HepG2 (cell line): ENCODE measurements around the gene MORC3. TPM values are rescaled to one million over a fixed set of nuclear protein-coding genes. Genes with fewer than 3 reads are reported as not detected.
A peak's percentile ranks its signal among the peaks of the same experiment; 100 is the strongest.

Source experiments
- FOXP1 ChIP-seq, 2 experiments: fragments of 450-650 bp in 1 of 2; IDR thresholded peaks; 2 replicates each; pipeline ENCODE4 v1.6.1; 2017 to 2018; ENCODE audit warnings: antibody characterized with exemption in 1 of 2
- GATA4 ChIP-seq: sonication (generic); IDR thresholded peaks from 2 replicates; pipeline ENCODE4 v1.6.1; 2016; ENCODE audit warnings: antibody characterized with exemption, low read depth, borderline replicate concordance
- HIVEP1 ChIP-seq: sonication (generic); formaldehyde crosslinking; IDR thresholded peaks from 2 replicates; pipeline ENCODE4 v1.4.0; 2020; ENCODE audit warnings: mild to moderate bottlenecking, missing genetic modification reagents
- HMG20A ChIP-seq: IDR thresholded peaks from 2 replicates; pipeline ENCODE4 v1.6.1; 2016; ENCODE audit warnings: borderline replicate concordance
- MAX ChIP-seq: IDR thresholded peaks from 2 replicates; pipeline ENCODE4 v1.6.1; 2012; ENCODE audit warnings: inconsistent platforms
- SIN3B ChIP-seq: fragments of 150-350 bp; IDR thresholded peaks from 2 replicates; pipeline ENCODE4 v1.6.1; 2014; ENCODE audit warnings: low read length
- SRSF4 ChIP-seq: fragments of 200-400 bp; formaldehyde crosslinking; IDR thresholded peaks from one replicate; pipeline ENCODE4 v1.6.1; 2018; ENCODE audit warnings: mild to moderate bottlenecking, low read depth, low read length, moderate library complexity; ENCODE audit not compliant: poor library complexity, severe bottlenecking
- STAG1 ChIP-seq: sonication (generic); formaldehyde crosslinking; IDR thresholded peaks from 2 replicates; pipeline ENCODE4 v1.4.0; 2020; ENCODE audit warnings: missing genetic modification reagents
- UBTF ChIP-seq: sonication (generic); formaldehyde crosslinking; IDR thresholded peaks from 2 replicates; pipeline ENCODE4 v1.4.0; 2020; ENCODE audit warnings: mild to moderate bottlenecking, missing genetic modification reagents
- USF2 ChIP-seq, 2 experiments: sonication (generic) in 1 of 2; formaldehyde crosslinking in 1 of 2; IDR thresholded peaks; 2 replicates each; pipeline versions ENCODE4 v1.5.1 to v1.6.1; 2011 to 2020; ENCODE audit warnings: borderline replicate concordance in 1 of 2, low read depth in 1 of 2, low read length in 1 of 2, mild to moderate bottlenecking in 1 of 2, missing genetic modification reagents in 1 of 2, moderate library complexity in 1 of 2
- ZFP36L1 ChIP-seq: sonication (generic); formaldehyde crosslinking; IDR thresholded peaks from 2 replicates; pipeline ENCODE4 v1.8.0; 2022; ENCODE audit warnings: mild to moderate bottlenecking, missing genetic modification reagents, moderate library complexity
- ZNF142 ChIP-seq: sonication (generic); formaldehyde crosslinking; IDR thresholded peaks from 2 replicates; pipeline ENCODE4 v1.4.0; 2020; ENCODE audit warnings: missing genetic modification reagents
- ZNF746 ChIP-seq: sonication (generic); formaldehyde crosslinking; IDR thresholded peaks from 2 replicates; pipeline ENCODE4 v1.8.0; 2022; ENCODE audit warnings: mild to moderate bottlenecking, missing genetic modification reagents
- ZNF761 ChIP-seq: sonication (generic); formaldehyde crosslinking; conservative IDR thresholded peaks from 2 replicates; pipeline ENCODE4 v1.4.0; 2020; ENCODE audit warnings: mild to moderate bottlenecking, missing genetic modification reagents
- polyA plus RNA-seq, 8 experiments: library from polyadenylated mRNA; depleted of rRNA in 3 of 8; stranded (reverse) in 7 of 8; unstranded in 1 of 8; fragments of >200 nt; fragmentation: Illumina TruSeq in 4 of 8; extraction: Trizol in 4 of 8; gene quantifications; 2 replicates each; pipeline versions ENCODE4 v1.2.1 to v1.2.3, GENCODE V29; 2011 to 2016; ENCODE audit warnings: low read depth in 4 of 8, missing spikeins in 1 of 8, mixed read lengths in 1 of 8; ENCODE audit not compliant: insufficient read depth in 1 of 8
- total RNA-seq, 5 experiments: library from RNA; depleted of rRNA; stranded (reverse); fragments of >200 nt; fragmentation: Illumina TruSeq; extraction: Trizol; gene quantifications; 2 replicates each; pipeline ENCODE4 v1.2.3, GENCODE V29; 2016; ENCODE audit warnings: low read depth in 1 of 5
- TF ChIP-seq, protein P1 (sequence below): sonication (generic); formaldehyde crosslinking; IDR thresholded peaks from 2 replicates; pipeline ENCODE4 v1.4.0; 2020; ENCODE audit warnings: missing genetic modification reagents

The MORC3 gene
- total and polyA plus RNA-seq, 2 of the 13 experiments (the other 11 are each of a cell fraction or from before 2014, with no cell fraction given), result 12.9 to 19.5 TPM

DNA sequence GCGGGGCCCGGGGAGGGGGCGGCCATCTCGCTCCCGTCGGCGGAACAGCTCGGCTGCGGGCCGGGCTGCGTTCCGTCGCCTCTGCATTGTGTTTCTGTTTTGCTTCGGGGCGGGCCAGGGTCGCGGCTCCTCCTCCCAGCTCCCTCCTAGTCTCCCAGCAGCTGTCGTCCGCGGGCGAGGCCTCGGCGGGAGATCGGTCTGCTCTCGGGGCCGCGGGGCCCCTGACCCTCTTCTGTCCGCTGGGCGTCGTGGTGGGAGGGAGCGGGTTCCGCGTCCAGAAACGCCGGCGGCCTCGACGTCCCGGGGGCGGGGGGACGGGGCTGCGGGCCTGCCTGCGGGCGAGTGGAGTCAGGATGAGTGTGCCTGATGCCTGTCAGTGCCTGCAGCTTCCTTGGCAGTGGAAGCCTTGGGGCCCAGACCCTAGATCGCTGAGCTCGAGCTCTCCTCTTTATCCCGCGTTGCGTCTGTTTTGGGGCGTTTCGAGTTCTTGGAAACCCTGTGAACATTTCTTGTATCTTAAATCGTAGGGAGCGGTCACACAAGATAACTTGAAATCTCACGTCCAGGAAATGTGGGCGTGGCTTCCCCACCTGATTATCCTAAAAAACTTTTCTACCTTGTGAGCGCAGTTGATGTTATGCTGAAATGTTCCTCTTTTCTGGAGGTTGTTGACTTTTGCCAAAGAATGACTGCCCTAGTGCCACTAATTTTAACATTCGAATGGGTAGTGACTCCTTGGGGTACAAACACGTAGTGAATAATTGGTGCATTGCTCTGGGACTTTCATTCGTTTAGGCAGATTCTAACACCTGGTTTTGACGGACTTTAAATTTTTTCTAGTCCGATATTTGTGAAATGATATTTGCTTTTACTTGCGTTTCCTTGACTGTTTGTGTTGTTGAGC is 676 bp downstream of the MORC3 start (continued):
- no peak for TF ChIP-seq USF2 (IDR thresholded peaks at IDR 0.05; ENCODE audit: low read depth, low read length)
- no peak for TF ChIP-seq USF2 (CRISPR knock-in tag; IDR thresholded peaks at IDR 0.05; ENCODE audit: borderline replicate concordance)
- peak; percentile 37; the same call in 1 of the 2 replicates for TF ChIP-seq UBTF (CRISPR knock-in tag)
- no peak for TF ChIP-seq SRSF4
- TF ChIP-seq ZNF761 (CRISPR knock-in tag), result no peak
- TF ChIP-seq ZFP36L1 (CRISPR knock-in tag), result no peak
- no peak for TF ChIP-seq HIVEP1
- TF ChIP-seq GATA4, result no peak
- TF ChIP-seq FOXP1 (IDR thresholded peaks at IDR 0.05), result no peak
- no peak for TF ChIP-seq FOXP1 (CRISPR knock-in tag; IDR thresholded peaks at IDR 0.05)
- TF ChIP-seq MAX, result no peak
- TF ChIP-seq, protein P1, sequence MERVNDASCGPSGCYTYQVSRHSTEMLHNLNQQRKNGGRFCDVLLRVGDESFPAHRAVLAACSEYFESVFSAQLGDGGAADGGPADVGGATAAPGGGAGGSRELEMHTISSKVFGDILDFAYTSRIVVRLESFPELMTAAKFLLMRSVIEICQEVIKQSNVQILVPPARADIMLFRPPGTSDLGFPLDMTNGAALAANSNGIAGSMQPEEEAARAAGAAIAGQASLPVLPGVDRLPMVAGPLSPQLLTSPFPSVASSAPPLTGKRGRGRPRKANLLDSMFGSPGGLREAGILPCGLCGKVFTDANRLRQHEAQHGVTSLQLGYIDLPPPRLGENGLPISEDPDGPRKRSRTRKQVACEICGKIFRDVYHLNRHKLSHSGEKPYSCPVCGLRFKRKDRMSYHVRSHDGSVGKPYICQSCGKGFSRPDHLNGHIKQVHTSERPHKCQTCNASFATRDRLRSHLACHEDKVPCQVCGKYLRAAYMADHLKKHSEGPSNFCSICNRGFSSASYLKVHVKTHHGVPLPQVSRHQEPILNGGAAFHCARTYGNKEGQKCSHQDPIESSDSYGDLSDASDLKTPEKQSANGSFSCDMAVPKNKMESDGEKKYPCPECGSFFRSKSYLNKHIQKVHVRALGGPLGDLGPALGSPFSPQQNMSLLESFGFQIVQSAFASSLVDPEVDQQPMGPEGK (CRISPR knock-in tag), result peak; percentile 44; the same call in 1 of the 2 replicates
- no peak for TF ChIP-seq SIN3B
- 0 out of 2 replicates have a peak, but pooled peaks have one; percentile 34 for TF ChIP-seq ZNF746 (CRISPR knock-in tag)
- TF ChIP-seq HMG20A, result no peak
- TF ChIP-seq STAG1, result no peak
- TF ChIP-seq ZNF142, result no peak
